VCaP (cell line): ENCODE data around the gene PRPS1L1.

ENCODE experiments used
- H3K27ac ChIP-seq: fragments of 450-650 bp; 2 replicates; pipeline ENCODE4 v1.5.1; 2017
- CTCF ChIP-seq: fragments of 450-650 bp; conservative IDR thresholded peaks from 2 replicates; pipeline ENCODE4 v1.5.1; 2017; ENCODE audit warnings: mild to moderate bottlenecking, moderate library complexity

PRPS1L1 gene

GRCh38 chr7:18027628-18028027 lies at the start of gene PRPS1L1:
TSS of gene PRPS1L1 (minus strand) at chr7:18027846.
- TF ChIP-seq CTCF, result no peak

GRCh38 chr7:18076461-18076860 lies 48.8 kb upstream of the PRPS1L1 start:
- no peak for TF ChIP-seq CTCF
- no peak overlapping the region for H3K27ac ChIP-seq

More at GRCh38 chr7:18027628-18028027, at the start of gene PRPS1L1:
- H3K27ac ChIP-seq, result no peak within 1 kb of the TSS

- TF ChIP-seq CTCF, result no peak
- no peak overlapping the region for H3K27ac ChIP-seq
Observed at GRCh38 chr7:18068745-18069144, 41.1 kb upstream of the PRPS1L1 start.

- no peak; the same call in 1 of the 2 replicates for TF ChIP-seq CTCF
Observed at GRCh38 chr7:18064242-18064838, 36.7 kb upstream of the PRPS1L1 start.

GRCh38 chr7:18063149-18063901 lies 35.7 kb upstream of the PRPS1L1 start:
- H3K27ac ChIP-seq, result no peak overlapping the region
- TF ChIP-seq CTCF, result no peak

More at GRCh38 chr7:18064242-18064838, 36.7 kb upstream of the PRPS1L1 start:
- H3K27ac ChIP-seq, result no peak overlapping the region

- no peak for TF ChIP-seq CTCF
- no peak overlapping the region for H3K27ac ChIP-seq
Observed at GRCh38 chr7:18059171-18059570, 31.5 kb upstream of the PRPS1L1 start.

GRCh38 chr7:18053941-18054340 lies 26.3 kb upstream of the PRPS1L1 start:
- H3K27ac ChIP-seq, result no peak overlapping the region
- no peak for TF ChIP-seq CTCF
